Inflammatory macrophage treated with lipopolysaccharide for 1 hour (primary cell): Measurements from ENCODE around the gene PUDP.
"Not testable (repeated sequence)": the region's sequence is repeated elsewhere in the genome, so short reads cannot be mapped to it uniquely, and the experiment has no call there.

ENCODE experiments used
- DNase-seq, 2 donors: peaks; one replicate each; pipeline ENCODE4 v3.0.0-alpha.2; 2020 to 2022

Gene PUDP

DNA sequence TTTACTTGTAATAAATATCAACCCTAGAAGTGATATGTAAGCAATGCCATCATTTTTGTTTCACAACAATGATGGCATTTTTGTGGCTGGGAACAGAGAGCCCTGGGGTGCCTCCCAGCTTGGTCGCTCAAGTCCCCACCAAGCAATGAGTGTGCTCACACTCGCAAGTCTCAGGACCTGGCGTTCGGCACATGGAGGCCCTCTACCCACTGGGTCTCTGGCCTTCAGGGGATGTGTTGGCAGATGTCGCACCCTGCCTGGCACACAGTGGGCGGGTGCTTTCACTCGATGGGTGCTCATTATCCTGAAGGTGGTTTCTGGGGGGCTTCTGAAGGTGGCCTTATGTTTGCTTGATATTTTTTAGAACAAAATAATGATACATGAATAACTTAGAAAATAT lies 75.1 kb downstream of the PUDP start:
- no peak for DNase-seq

- no peak for DNase-seq
Measured at GRCh38 chrX:7071390-7071789, 76.6 kb downstream of the PUDP start.

DNA sequence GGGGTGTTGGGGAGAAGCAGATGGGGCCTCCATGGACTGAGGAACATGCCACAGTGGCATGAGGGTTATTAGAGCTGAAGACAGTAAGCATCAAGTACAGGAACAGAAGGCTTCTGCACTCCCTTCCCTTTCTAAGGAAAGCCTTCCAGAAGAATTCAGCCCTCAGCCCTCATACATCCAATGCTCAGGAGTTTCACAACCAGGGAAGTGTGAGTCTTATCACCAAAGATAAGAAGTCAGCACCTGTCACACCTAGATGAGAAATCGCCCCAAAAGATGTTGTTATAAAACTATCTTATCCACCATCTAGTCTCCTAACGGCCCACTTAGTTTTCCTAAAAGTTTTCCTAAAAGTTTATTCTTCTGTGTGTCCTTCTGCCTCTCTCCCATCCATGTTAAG lies 78.4 kb downstream of the PUDP start:
- no peak for DNase-seq

DNA sequence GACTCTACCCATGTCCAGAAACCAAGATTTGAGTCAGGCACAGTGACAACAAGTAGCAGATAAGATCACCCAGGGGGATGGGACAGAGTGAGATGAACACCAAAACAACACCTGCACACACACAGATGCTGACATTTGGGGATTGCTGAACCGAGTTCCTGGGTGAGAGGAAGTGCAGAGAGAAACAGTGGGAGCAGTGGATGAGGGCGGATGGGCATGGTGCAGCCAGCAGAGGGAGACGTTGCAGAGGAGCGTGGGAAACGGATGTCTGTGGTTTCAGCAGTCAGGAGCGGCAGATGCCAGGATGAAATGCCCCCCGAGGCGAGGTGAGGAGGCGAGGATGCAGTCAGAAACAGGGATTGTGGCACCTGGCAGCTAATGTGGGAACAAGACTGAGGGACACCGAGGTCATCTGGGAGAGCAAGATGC lies 79.0 kb downstream of the PUDP start:
- DNase-seq: peak in 1 of 2 donors; percentile 10

DNA sequence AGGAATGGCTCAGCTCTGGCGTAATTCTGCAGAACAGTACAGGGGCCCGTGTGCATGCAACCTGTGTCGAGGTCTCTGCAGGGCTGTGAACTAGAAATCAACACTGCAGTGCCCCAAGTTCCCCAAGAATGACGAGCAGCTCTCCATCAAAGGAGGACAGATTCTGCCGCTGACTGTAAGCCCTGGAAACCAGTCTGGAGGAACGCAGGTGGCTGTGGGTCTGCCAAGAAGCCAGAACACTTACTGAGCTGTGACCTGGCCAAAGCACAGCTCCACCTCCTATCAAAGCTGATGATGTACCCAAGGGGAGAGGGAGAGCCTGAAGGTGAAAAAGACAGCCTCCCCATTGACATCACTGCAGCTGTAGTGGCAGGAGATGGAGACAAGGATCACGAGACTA lies 80.7 kb downstream of the PUDP start:
- no peak for DNase-seq

DNA sequence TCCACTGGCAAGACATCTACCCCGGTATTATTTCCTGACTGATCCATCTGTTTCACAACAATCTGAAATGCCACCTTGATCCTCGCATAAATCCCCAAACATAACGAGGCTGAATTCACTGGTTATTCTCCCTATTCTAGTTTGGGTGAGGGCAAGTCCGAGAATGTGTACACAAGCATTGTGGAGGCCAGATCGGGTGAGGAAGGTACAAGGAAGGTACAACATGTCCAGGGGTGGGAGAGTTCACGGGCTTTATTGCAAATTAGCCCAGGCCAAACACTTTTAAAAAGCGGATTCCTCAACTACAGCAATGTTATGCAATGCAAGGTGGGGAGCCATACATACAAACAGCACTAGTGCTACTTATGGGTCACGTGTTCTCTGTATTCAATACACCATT lies 82.5 kb downstream of the PUDP start:
- DNase-seq: no peak

- no peak for DNase-seq
Measured at GRCh38 chrX:7062903-7063302, 85.0 kb downstream of the PUDP start.

- DNase-seq: no peak
Measured at GRCh38 chrX:7062276-7062675, 85.7 kb downstream of the PUDP start.

DNA sequence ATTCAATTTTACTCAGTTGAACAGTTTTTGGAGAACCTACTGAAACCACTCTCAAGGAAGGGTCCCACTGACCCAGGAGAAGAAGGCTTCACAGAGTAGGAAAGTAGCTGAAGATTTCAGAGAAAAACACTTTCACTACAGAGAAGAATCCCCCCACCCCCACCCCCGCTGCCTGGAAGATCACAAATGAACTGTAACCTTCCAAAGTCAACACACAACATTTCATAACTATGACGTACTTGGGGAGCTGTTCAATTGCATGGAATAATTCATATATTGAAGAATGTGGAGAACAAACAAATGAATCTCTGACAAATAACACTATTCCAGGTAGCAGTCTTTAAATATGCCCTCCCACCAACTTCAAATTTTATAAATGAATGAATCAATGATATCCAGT lies 86.5 kb downstream of the PUDP start:
- no peak for DNase-seq

- no peak for DNase-seq
Measured at GRCh38 chrX:7060444-7060843, 87.5 kb downstream of the PUDP start.

- DNase-seq: no peak
Measured at GRCh38 chrX:7059859-7060258, 88.1 kb downstream of the PUDP start.

DNA sequence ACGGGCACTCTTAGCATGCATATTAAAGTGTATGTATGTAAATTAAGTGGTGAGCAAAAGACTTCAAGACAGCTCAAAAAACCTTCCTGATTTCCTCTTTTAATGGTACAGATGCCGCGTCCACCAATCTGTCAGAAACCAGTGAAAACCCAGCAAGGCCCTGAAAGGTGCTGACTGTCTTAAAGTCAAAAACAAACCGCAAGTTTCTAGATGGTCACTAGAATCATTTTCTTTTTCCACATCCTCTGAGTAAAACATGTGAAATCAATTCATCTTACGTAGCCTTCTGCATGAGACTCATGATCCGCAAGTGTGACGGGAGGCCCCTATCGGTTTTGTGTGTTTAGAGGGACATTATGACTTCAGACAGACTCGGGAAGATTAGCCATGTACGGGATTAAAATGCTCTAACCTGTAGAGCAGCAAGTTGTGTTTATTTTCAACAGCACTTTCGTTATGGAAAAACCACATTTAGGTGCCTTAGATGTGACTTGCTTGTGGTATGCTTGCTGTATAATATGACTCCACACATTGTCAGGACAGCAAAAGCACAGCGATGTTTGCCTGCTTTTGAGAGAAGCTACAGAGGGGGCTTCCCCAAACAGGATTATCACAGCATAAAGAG lies 88.6 kb downstream of the PUDP start:
- DNase-seq: no peak

DNA sequence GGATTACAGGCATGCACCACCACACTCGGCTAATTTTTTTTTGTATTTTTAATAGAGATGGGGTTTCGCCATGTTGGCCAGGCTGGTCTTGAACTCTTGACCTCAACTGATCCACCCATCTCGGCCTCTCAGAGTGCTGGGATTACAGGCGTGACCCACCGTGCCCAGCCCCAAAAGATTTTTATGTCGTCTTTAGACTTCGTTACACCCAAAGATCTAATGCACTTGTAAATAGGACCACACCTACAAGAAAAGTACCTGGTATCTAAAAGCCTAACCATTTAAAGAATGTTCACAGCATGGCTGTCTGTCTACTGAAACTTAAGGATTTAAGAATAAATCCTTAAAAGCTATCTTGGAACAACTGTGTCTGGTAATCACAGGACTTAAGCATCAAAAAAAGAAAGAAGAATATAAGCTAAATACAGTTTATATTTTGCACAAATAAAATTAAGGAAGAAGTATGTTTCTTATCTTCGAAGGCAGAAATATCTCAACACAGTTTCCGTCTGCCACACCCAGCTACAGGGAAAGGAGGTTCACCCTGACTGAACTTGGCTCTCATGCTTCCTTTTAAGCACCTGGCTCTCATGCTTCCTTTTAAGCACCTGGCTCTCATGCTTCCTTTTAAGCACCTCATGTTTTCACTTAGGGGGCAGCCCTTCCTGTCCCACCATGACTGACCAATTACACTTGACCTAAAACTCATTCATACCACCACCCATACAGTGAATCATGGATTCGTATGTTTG lies 92.4 kb downstream of the PUDP start:
- DNase-seq: no peak

- DNase-seq: no peak
Measured at GRCh38 chrX:7054219-7055216, 93.4 kb downstream of the PUDP start.

DNA sequence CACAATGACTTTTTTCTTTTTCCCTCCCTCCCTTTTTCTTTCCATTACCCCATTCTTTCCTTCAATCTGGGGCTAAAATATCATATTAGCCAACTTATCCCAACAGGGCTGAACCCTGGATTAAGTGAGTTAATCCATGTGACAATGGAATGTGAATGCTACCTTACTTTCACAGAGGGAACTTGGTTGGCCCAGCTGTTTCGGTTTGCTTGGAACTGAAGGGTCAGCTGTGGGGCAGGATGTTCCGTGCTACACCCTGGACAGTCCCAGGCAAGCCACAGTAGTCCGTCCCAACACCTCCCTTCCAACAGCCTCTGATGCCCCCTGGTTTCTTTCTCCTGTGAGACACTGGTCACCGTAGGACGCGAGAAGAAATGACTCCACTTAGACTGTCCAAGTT lies 95.4 kb downstream of the PUDP start:
- no peak for DNase-seq

- DNase-seq: no peak
Measured at GRCh38 chrX:7050271-7050670, 97.7 kb downstream of the PUDP start.

DNA sequence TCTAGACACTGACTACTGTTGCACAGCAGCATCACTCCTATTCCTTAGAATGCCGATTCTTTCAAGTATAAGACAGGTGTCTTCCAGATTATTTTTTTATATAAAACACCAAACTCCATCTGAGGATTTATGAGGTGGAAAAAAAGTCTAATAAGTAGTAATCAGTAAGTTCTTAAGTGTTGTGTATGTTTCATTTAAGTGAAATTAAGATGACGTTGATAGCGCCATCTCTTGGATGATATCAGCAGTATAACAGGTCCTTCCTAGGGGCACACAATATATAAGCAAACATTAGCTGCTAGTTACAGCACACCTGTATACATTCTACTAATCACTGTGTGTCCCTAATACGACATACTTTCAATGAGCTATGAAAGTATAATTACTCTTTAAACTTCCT lies 100.0 kb downstream of the PUDP start:
- no peak for DNase-seq

DNA sequence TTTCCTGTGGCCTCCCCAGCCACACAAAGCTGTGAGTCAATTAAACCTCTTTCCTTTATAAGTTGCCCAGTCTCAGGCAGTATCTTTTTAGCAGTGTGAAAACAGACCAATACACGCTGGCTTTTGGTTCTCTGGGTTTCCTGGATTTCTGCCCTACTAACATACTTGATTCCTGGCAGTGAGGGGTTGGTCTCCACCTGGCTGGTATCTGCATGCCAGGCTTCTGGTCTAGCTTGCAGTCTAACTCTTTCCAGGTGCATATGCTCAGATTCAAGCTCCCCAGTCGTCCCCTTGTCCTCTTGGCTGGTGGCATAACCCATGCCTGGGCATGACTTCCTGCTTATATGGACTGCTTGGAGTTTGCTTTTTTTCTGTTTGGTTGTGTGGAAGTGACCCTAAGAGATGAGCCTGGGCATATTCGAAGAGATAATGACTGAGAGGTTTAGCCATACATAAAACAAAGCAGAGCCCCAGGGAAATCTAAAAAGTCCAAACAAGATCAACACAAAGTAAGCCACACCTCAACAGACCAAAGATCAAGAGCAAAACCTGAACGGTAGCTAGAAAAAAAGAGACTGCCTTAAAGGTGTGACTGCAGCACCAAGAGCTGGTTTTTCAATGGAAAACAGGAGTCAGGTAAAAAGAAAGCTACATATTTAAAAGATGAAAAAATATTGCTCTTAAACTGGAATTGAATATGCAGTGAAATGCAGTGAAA lies 102.6 kb downstream of the PUDP start:
- DNase-seq: no peak

- DNase-seq: not testable (repeated sequence)
Measured at GRCh38 chrX:7043796-7044433, 104.0 kb downstream of the PUDP start.

- DNase-seq: no peak
Measured at GRCh38 chrX:7028246-7028645, 119.7 kb downstream of the PUDP start.

- no peak for DNase-seq
Measured at GRCh38 chrX:7027071-7027470, 120.9 kb downstream of the PUDP start.

GRCh38 chrX:7026365-7026764 lies 121.6 kb downstream of the PUDP start:
- DNase-seq: not testable (repeated sequence)
